Measurements from ENCODE around the gene UBL4B.

DNA sequence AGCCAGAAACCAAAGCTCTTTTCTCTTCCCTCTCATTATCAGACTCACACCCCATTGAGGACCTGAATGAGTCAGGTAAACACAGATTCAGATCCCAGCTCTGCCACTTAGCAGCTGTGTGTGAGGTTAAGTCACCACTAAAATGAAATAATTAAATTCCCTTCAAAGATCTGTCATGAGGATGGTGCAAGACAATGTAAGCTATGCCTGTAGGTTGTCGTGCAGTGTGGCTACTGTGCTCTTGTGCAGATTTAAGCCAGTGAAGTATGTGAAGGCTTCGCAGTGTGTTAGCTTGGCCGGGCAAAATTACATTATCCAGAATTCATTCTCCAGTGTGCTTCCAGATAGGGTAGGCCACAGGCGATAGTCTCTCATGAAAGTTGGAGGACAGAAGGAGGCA is 13.6 kb downstream of the UBL4B start:
- TF ChIP-seq, protein P1, sequence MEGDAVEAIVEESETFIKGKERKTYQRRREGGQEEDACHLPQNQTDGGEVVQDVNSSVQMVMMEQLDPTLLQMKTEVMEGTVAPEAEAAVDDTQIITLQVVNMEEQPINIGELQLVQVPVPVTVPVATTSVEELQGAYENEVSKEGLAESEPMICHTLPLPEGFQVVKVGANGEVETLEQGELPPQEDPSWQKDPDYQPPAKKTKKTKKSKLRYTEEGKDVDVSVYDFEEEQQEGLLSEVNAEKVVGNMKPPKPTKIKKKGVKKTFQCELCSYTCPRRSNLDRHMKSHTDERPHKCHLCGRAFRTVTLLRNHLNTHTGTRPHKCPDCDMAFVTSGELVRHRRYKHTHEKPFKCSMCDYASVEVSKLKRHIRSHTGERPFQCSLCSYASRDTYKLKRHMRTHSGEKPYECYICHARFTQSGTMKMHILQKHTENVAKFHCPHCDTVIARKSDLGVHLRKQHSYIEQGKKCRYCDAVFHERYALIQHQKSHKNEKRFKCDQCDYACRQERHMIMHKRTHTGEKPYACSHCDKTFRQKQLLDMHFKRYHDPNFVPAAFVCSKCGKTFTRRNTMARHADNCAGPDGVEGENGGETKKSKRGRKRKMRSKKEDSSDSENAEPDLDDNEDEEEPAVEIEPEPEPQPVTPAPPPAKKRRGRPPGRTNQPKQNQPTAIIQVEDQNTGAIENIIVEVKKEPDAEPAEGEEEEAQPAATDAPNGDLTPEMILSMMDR (tag by site-specific recombination; IDR thresholded peaks at IDR 0.05): no peak
- TF ChIP-seq, protein P2, sequence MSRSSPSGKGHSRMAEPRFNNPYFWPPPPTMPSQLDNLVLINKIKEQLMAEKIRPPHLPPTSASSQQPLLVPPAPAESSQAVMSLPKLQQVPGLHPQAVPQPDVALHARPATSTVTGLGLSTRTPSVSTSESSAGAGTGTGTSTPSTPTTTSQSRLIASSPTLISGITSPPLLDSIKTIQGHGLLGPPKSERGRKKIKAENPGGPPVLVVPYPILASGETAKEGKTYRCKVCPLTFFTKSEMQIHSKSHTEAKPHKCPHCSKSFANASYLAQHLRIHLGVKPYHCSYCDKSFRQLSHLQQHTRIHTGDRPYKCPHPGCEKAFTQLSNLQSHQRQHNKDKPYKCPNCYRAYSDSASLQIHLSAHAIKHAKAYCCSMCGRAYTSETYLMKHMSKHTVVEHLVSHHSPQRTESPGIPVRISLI (tag by site-specific recombination; IDR thresholded peaks at IDR 0.05): no peak
- TF ChIP-seq, protein P3, sequence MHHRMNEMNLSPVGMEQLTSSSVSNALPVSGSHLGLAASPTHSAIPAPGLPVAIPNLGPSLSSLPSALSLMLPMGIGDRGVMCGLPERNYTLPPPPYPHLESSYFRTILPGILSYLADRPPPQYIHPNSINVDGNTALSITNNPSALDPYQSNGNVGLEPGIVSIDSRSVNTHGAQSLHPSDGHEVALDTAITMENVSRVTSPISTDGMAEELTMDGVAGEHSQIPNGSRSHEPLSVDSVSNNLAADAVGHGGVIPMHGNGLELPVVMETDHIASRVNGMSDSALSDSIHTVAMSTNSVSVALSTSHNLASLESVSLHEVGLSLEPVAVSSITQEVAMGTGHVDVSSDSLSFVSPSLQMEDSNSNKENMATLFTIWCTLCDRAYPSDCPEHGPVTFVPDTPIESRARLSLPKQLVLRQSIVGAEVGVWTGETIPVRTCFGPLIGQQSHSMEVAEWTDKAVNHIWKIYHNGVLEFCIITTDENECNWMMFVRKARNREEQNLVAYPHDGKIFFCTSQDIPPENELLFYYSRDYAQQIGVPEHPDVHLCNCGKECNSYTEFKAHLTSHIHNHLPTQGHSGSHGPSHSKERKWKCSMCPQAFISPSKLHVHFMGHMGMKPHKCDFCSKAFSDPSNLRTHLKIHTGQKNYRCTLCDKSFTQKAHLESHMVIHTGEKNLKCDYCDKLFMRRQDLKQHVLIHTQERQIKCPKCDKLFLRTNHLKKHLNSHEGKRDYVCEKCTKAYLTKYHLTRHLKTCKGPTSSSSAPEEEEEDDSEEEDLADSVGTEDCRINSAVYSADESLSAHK (tag by site-specific recombination; IDR thresholded peaks at IDR 0.05): no peak
- TF ChIP-seq ZBTB48 (tag by site-specific recombination; IDR thresholded peaks at IDR 0.05) (no peak), TCF7L2 (IDR thresholded peaks at IDR 0.05; ENCODE audit: borderline replicate concordance, low read depth, low read length) (no peak), MYNN (tag by site-specific recombination; IDR thresholded peaks at IDR 0.05; ENCODE audit: borderline replicate concordance) (no peak), ZNF175 (tag by site-specific recombination; IDR thresholded peaks at IDR 0.05) (no peak)
- TF ChIP-seq, protein P4, sequence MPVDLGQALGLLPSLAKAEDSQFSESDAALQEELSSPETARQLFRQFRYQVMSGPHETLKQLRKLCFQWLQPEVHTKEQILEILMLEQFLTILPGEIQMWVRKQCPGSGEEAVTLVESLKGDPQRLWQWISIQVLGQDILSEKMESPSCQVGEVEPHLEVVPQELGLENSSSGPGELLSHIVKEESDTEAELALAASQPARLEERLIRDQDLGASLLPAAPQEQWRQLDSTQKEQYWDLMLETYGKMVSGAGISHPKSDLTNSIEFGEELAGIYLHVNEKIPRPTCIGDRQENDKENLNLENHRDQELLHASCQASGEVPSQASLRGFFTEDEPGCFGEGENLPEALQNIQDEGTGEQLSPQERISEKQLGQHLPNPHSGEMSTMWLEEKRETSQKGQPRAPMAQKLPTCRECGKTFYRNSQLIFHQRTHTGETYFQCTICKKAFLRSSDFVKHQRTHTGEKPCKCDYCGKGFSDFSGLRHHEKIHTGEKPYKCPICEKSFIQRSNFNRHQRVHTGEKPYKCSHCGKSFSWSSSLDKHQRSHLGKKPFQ (tag by site-specific recombination; IDR thresholded peaks at IDR 0.05): no peak

Data from HEK293 (cell line).